HG03139 (cell line): ENCODE data around the gene LSM11.
"Not testable (repeated sequence)": the region's sequence is repeated elsewhere in the genome, so short reads cannot be mapped to it uniquely, and the experiment has no call there.

Experiments
- ATAC-seq: cut with Tn5 transposase; IDR thresholded peaks from one replicate; pipeline ENCODE4 v1.9.1; 2021; ENCODE audit not compliant: unreplicated experiment

The LSM11 gene

DNA sequence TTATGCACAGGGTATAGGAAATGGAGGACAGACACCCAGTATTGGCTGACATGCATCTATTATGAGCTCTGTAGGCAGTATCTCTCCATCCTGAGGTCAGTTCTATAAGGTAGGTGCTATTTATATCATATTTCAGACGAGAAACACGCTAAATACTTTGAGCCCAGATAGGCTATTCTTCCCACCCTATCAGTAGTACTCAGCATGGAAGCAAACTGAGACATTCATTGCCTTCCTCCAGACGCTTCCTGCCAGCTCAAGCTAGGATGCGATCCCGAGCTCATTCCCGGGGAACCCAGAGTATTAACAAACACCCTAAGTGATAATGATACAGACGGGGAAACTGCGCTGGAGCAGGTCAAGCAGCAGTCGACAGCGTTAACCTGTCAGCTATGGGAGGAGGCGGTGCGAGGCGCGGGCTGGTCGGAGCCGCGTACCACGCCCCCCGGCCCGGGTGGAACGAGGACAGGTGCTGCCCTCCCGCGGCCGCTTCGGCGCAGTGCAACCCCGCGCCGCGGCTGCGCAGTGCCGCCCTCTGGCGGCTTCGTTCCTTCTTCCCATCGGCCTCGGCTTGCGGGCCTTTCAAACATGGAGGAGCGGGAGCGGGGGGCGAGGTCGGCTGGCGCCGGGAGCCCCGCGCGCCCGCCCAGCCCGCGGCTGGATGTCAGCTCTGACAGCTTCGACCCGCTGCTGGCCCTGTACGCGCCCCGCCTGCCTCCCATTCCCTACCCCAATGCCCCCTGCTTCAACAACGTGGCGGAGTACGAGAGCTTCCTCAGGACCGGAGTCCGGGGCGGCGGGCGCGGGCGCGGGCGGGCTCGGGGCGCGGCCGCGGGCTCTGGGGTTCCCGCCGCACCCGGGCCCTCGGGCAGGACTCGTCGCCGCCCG is at the start of gene LSM11:
TSS of gene LSM11 (plus strand) at position 550 of the 888 bp plus-strand sequence. CDS start at position 589, 39 bp downstream.
- ATAC-seq: peak; percentile 95

GRCh38 chr5:157693816-157694215 is 49.7 kb upstream of the LSM11 start:
- ATAC-seq: not testable (repeated sequence)

DNA sequence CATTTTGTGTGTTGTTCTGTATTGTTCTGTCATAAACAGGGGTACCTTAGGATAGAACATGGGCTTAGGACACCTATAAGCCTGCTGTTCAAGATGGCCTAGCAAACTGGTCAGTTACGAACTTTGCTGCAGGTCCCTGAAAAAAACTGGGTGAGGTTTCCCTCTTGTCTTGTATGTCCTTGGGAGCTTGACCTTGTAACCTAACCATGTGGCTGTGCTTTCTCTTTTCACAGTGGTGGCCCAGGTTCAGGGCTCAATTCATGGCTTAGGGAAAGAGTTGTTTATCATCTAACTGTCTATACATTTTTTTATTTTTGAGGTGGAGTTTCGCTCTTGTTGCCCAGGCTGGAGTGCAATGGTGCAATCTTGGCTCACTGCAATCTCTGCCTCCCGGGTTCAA is 47.4 kb upstream of the LSM11 start:
- ATAC-seq: not testable (repeated sequence)

DNA sequence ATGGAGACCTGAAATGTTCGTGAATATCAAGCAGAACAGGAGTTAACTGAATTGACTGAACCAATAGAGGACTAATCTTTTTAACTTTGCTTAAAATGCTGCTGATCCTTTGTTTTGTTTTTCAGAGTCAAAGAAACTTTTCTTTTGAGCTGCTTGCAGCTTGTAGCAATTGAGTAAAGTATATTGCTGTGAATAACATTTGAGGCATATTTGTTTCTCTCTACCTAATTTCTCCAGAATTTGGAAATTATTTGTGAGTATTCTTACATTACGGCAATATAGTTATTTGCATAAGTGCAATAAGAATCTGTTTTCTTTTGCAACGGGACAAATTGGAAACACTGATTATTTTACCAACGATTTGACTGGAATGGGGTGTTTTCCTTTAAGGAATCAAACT is 44.8 kb upstream of the LSM11 start:
- ATAC-seq: not testable (repeated sequence)

- no peak for ATAC-seq
Measured at GRCh38 chr5:157703736-157704135, 39.8 kb upstream of the LSM11 start.

DNA sequence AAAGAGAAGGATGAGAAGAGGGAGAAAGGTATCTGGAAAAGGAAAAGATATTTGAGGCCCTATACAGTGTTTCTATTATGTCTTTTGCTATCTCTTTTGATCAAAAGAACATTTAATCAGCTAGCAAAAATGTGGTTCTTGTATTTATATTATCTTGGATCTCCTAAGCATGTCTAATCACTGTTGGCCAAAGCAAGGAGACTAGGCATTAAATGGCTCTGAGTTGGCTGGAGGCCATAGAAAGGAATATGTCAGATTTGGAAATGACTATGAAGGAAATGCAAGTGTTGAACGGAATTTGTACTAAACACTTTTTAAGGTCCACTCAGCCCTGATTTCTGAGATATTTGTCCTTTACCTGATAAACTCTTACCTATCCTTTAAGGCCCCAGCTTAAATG is 34.6 kb upstream of the LSM11 start:
- ATAC-seq: no peak

GRCh38 chr5:157709346-157709745 is 34.2 kb upstream of the LSM11 start:
- no peak for ATAC-seq

- no peak for ATAC-seq
Measured at GRCh38 chr5:157710431-157710830, 33.1 kb upstream of the LSM11 start.

DNA sequence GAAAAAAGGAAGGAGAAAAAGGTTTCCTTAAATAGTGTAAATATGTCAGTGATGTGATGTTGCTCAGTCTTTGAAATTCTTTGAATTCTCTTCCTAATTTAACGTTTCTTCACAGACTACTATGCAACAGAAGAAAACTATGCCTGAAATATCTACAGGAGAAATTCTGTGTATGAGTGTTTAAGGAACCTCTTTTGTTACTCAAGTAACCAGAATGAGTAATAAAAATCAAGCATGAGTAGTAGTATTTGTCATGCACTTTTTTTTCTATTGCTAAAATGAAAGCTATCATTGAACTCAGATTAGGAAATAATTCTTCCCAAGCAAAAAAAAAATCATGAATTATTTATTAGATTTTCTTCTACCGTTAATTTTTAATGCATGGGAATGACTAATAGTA is 32.6 kb upstream of the LSM11 start:
- ATAC-seq: no peak

- no peak for ATAC-seq
Measured at GRCh38 chr5:157713830-157714595, 29.5 kb upstream of the LSM11 start.

GRCh38 chr5:157714596-157714864 is 29.0 kb upstream of the LSM11 start:
- ATAC-seq: no peak

DNA sequence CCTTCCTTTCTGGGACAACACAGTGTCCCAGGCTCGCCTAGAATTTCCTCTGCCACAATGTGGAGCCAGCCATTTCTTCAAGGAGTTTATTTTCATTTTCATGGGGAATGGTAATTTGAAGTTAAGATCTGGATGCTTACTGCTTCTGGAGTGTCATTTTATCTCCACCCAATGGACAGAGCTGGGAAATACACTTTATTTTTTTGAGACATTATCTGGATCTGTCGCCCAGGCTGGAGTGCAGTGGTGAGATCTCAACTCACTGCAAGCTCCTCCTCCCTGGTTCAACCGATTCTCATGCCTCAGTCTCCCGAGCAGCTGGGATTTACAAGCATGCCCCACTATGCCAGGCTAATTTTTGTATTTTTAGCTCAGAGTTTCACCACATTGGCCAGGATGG is 25.0 kb upstream of the LSM11 start:
- peak; percentile 82 for ATAC-seq

GRCh38 chr5:157719245-157719644 is 24.3 kb upstream of the LSM11 start:
- ATAC-seq: no peak

- ATAC-seq: no peak
Measured at GRCh38 chr5:157721159-157721558, 22.4 kb upstream of the LSM11 start.

DNA sequence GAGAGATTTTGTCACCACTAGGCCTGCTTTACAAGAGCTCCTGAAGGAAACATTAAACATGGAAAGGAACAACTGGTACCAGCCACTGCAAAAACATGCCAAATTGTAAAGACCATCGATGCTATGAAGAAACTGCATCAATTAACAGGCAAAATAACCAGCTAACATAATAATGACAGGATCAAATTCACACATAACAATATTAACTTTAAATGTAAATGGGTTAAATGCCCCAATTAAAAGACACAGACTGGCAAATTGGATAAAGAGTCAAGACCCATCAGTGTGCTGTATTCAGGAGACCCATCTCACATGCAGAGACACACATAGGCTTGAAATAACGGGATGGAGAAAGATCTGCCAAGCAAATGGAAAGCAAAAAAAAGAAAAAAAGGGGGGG is 20.6 kb upstream of the LSM11 start:
- not testable (repeated sequence) for ATAC-seq

DNA sequence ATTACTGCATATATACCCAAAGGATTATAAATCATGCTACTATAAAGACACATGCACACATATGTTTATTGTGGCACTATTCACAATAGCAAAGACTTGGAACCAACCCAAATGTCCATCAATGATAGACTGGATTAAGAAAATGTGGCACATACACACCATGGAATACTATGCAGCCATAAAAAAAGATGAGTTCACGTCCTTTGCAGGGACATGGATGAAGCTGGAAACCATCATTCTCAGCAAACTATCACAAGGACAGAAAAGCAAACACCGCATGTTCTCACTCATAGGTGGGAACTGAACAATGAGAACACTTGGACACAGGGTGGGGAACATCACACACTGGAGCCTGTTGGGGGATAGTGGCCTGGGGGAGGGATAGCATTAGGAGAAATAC is 16.9 kb upstream of the LSM11 start:
- ATAC-seq: not testable (repeated sequence)

- ATAC-seq: not testable (repeated sequence)
Measured at GRCh38 chr5:157727858-157728257, 15.7 kb upstream of the LSM11 start.

- ATAC-seq: peak; percentile 59
Measured at GRCh38 chr5:157729858-157730257, 13.7 kb upstream of the LSM11 start.

GRCh38 chr5:157730900-157731271 is 12.6 kb upstream of the LSM11 start:
- ATAC-seq: no peak

DNA sequence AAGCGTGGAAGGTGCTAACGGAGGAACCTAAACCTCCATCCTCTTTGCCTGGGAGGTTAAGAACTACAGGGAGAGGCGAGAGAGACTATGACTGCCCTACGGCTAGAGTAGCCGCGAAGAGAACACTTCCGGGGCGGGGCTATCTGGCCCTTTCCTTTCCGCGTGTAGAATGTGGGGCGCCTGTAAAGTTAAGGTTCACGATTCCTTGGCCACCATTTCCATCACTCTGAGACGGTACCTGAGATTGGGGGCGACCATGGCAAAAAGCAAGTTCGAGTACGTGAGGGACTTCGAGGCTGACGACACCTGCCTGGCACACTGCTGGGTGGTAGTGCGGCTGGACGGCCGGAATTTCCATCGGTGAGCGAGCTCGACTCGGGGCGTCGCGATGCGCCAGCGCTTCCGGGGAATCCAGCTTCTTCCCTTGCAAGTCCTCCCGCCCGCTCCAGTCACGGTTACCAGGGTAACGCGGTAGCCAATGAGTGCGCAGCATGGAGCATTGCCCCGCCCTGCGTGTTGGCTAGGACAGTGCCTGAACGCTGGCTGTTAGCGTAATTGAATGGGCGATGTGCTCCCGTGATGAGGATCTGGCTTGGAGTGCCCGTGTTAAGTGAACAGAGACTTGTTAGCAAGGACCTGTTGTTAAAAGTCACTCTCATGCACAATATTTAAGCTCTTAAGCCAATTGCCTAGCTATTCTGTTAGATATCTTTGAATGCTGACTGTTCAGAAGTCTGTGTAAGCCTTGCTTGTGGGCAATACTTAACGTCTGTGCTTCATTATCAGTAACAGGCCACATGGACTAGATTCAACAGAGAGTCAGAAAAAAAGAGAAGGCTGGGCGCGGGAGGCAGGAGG is 12.0 kb upstream of the LSM11 start, which contains the start of gene THG1L:
TSS of gene THG1L (plus strand) at position 149 of the 858 bp plus-strand sequence. CDS start at position 170, 21 bp downstream.
- peak; percentile 95 for ATAC-seq

- no peak for ATAC-seq
Measured at GRCh38 chr5:157732130-157732514, 11.4 kb upstream of the LSM11 start.
